ENCODE results near the gene SLC17A5. TPM values are rescaled to one million over a fixed set of nuclear protein-coding genes. Genes with fewer than 3 reads are reported as not detected.

Gene SLC17A5
- total RNA-seq, 1 donor from 2014 or later = 13.7 TPM

- Histone ChIP-seq H3K27ac (no peak overlapping the region), H3K4me1 (no peaks in the 10 kb centered on the region), H3K4me2 (no peak overlapping the region), H3K36me3 (no peaks in the 10 kb centered on the region), H3K9me3 (ENCODE audit: low read depth) (no peaks in the 10 kb centered on the region), H3K27me3 (no peaks in the 10 kb centered on the region), H4K20me1 (ENCODE audit: low read depth) (no peaks in the 10 kb centered on the region), H2AFZ (replicated peaks) (no peak overlapping the region), H3K79me2 (ENCODE audit: low read depth) (no peaks in the 10 kb centered on the region), H3F3A (ENCODE audit: low read depth) (no peaks in the 10 kb centered on the region), H3K4me3 (no peak overlapping the region), H3K9ac (no peak overlapping the region)
- no peak overlapping the region for H3K4me3 Mint-ChIP-seq
- no peaks in the 10 kb centered on the region for H3K4me1 Mint-ChIP-seq
- TF ChIP-seq CTCF (IDR thresholded peaks at IDR 0.05) (no peak), EZH2 (IDR thresholded peaks at IDR 0.05) (no peak), EZH2phosphoT487 (IDR thresholded peaks at IDR 0.05) (no peak)
- H3K27ac Mint-ChIP-seq = no peak overlapping the region
- DNase-seq (ENCODE audit: low spot score) = no peak
- no peaks in the 10 kb centered on the region for H3K36me3 Mint-ChIP-seq
- no peaks in the 10 kb centered on the region for H3K27me3 Mint-ChIP-seq (ENCODE audit: insufficient read depth, low read depth)
- peaks cover 18% of the 10 kb centered on the region for H3K9me3 Mint-ChIP-seq
Measured at GRCh38 chr6:73679009-73679408, 25.2 kb upstream of the SLC17A5 start.

- Histone ChIP-seq H3K27me3 (no peaks in the 10 kb centered on the region), H3K9ac (no peak overlapping the region), H3K79me2 (ENCODE audit: low read depth) (no peaks in the 10 kb centered on the region), H3K27ac (no peak overlapping the region), H3K4me2 (no peak overlapping the region), H4K20me1 (ENCODE audit: low read depth) (no peaks in the 10 kb centered on the region), H3K4me1 (no peaks in the 10 kb centered on the region), H3K9me3 (ENCODE audit: low read depth) (no peaks in the 10 kb centered on the region), H3K36me3 (no peaks in the 10 kb centered on the region), H2AFZ (replicated peaks) (no peak overlapping the region), H3K4me3 (no peak overlapping the region), H3F3A (ENCODE audit: low read depth) (no peaks in the 10 kb centered on the region)
- TF ChIP-seq EZH2phosphoT487 (IDR thresholded peaks at IDR 0.05) (no peak), CTCF (IDR thresholded peaks at IDR 0.05) (peak; percentile 92)
- Mint-ChIP-seq H3K9me3 (no peaks in the 10 kb centered on the region), H3K4me3 (no peak overlapping the region), H3K27me3 (ENCODE audit: insufficient read depth, low read depth) (no peaks in the 10 kb centered on the region), H3K4me1 (no peaks in the 10 kb centered on the region), H3K27ac (no peak overlapping the region), H3K36me3 (no peaks in the 10 kb centered on the region)
- peak; percentile 79 for DNase-seq (ENCODE audit: low spot score)
Measured at GRCh38 chr6:73675466-73676098, 21.8 kb upstream of the SLC17A5 start.

- Histone ChIP-seq H3K4me1 (no peaks in the 10 kb centered on the region), H3K4me2 (no peak overlapping the region), H3K27me3 (no peaks in the 10 kb centered on the region), H3K9me3 (ENCODE audit: low read depth) (no peaks in the 10 kb centered on the region), H3K36me3 (no peaks in the 10 kb centered on the region), H3K27ac (no peak overlapping the region), H3K79me2 (ENCODE audit: low read depth) (no peaks in the 10 kb centered on the region), H4K20me1 (ENCODE audit: low read depth) (no peaks in the 10 kb centered on the region), H3K9ac (no peak overlapping the region), H3F3A (ENCODE audit: low read depth) (no peaks in the 10 kb centered on the region), H2AFZ (replicated peaks) (no peak overlapping the region), H3K4me3 (no peak overlapping the region)
- no peak for DNase-seq (ENCODE audit: low spot score)
- H3K4me3 Mint-ChIP-seq = no peak overlapping the region
- H3K4me1 Mint-ChIP-seq = no peaks in the 10 kb centered on the region
- H3K9me3 Mint-ChIP-seq = no peaks in the 10 kb centered on the region
- TF ChIP-seq EZH2phosphoT487 (IDR thresholded peaks at IDR 0.05) (no peak), EZH2 (IDR thresholded peaks at IDR 0.05) (no peak), CTCF (IDR thresholded peaks at IDR 0.05) (no peak)
- no peak overlapping the region for H3K27ac Mint-ChIP-seq
- H3K27me3 Mint-ChIP-seq (ENCODE audit: insufficient read depth, low read depth) = no peaks in the 10 kb centered on the region
- H3K36me3 Mint-ChIP-seq = no peaks in the 10 kb centered on the region
Measured at GRCh38 chr6:73671911-73672685, 18.3 kb upstream of the SLC17A5 start.
